Measurements from ENCODE around the gene CARD11. TPM values are rescaled to one million over a fixed set of nuclear protein-coding genes. Genes with fewer than 3 reads are reported as not detected.

The CARD11 gene
- total RNA-seq, 6 experiments from 2014 or later = 0.37 to 0.90 (median 0.50) TPM

GRCh38 chr7:2926896-2927405 is 116.7 kb downstream of the CARD11 start:
- WGBS (ENCODE audit: insufficient coverage, low coverage, low lambda C conversion rate, missing lambda C conversion rate) = 60% methylated on average over 1 of the region's 8 CpGs
- Histone ChIP-seq H3K36me3 (no peaks in the 10 kb centered on the region), H3K27ac (no peak overlapping the region), H3K27me3 (no peaks in the 10 kb centered on the region), H3K4me1 (no peaks in the 10 kb centered on the region), H3K4me3 (no peak overlapping the region), H3K9me3 (no peaks in the 10 kb centered on the region)
- ATAC-seq (no peak), DNase-seq (peak in 2 of 3 donors; percentile 13 to 15)
- intact Hi-C loops (cut with DNase I) = no loop called here
- TF ChIP-seq CTCF (IDR thresholded peaks at IDR 0.05) (no peak), POLR2A (IDR thresholded peaks at IDR 0.05) (no peak)

GRCh38 chr7:2926120-2926895 is 117.4 kb downstream of the CARD11 start:
- DNase-seq (peak in 1 of 3 donors; percentile 21), ATAC-seq (no peak)

GRCh38 chr7:2924866-2925840 is 118.5 kb downstream of the CARD11 start:
- no peak overlapping the region for H3K27ac ChIP-seq
- WGBS (ENCODE audit: insufficient coverage, low coverage, low lambda C conversion rate, missing lambda C conversion rate) = 52% methylated on average over 15 of the region's 22 CpGs
- no peaks in the 10 kb centered on the region for H3K4me1 ChIP-seq
- ATAC-seq (no peak), DNase-seq (peak in 2 of 3 donors; percentile 9 to 28)
- H3K36me3 ChIP-seq = no peaks in the 10 kb centered on the region
- no peak overlapping the region for H3K4me3 ChIP-seq
- no peaks in the 10 kb centered on the region for H3K27me3 ChIP-seq
- no peaks in the 10 kb centered on the region for H3K9me3 ChIP-seq
- TF ChIP-seq CTCF (IDR thresholded peaks at IDR 0.05) = no peak
- intact Hi-C loops (cut with DNase I) = no loop called here

More at GRCh38 chr7:2926120-2926895, 117.4 kb downstream of the CARD11 start:
- H3K27me3 ChIP-seq = no peaks in the 10 kb centered on the region
- H3K9me3 ChIP-seq = no peaks in the 10 kb centered on the region
- no peak for TF ChIP-seq POLR2A (IDR thresholded peaks at IDR 0.05)
- TF ChIP-seq CTCF (IDR thresholded peaks at IDR 0.05) = no peak
- WGBS (ENCODE audit: insufficient coverage, low coverage, low lambda C conversion rate, missing lambda C conversion rate) = 88% methylated on average over 16 of the region's 18 CpGs
- no peak overlapping the region for H3K4me3 ChIP-seq
- H3K36me3 ChIP-seq = no peaks in the 10 kb centered on the region
- intact Hi-C loops (cut with DNase I) = no loop called here
- no peaks in the 10 kb centered on the region for H3K4me1 ChIP-seq
- no peak overlapping the region for H3K27ac ChIP-seq

GRCh38 chr7:2923886-2924574 is 119.6 kb downstream of the CARD11 start:
- no peak overlapping the region for H3K4me3 ChIP-seq
- H3K27me3 ChIP-seq = no peaks in the 10 kb centered on the region
- H3K36me3 ChIP-seq = no peaks in the 10 kb centered on the region
- H3K27ac ChIP-seq = no peak overlapping the region
- no peak for ATAC-seq
- H3K9me3 ChIP-seq = no peaks in the 10 kb centered on the region
- WGBS (ENCODE audit: insufficient coverage, low coverage, low lambda C conversion rate, missing lambda C conversion rate) = 65% methylated on average over 6 of the region's 17 CpGs
- no peak for TF ChIP-seq CTCF (IDR thresholded peaks at IDR 0.05)
- no peak for TF ChIP-seq POLR2A (IDR thresholded peaks at IDR 0.05)
- intact Hi-C loops (cut with DNase I) = no loop called here
- DNase-seq = peak in 1 of 3 donors; percentile 27
- H3K4me1 ChIP-seq = no peaks in the 10 kb centered on the region

All from right lobe of liver (tissue), 6 donors.